Hair follicular keratinocyte (primary cell): ENCODE results near the gene MGAT3. TPM values are rescaled to one million over a fixed set of nuclear protein-coding genes. Genes with fewer than 3 reads are reported as not detected.

Source experiments
- total RNA-seq: library from RNA; depleted of rRNA; stranded (reverse); fragments of >200 nt; gene quantifications from 2 replicates; pipeline ENCODE4 v1.2.3, GENCODE V29; 2015

MGAT3 gene
- total RNA-seq: not detected in 2 replicates

GRCh38 chr22:39456522-39457197, at the start of gene MGAT3:
MGAT3 (plus strand) TSS chr22:39457012; CDS start chr22:39487348, 30,336 bp downstream.

GRCh38 chr22:39502109-39502788, 45.4 kb downstream of the MGAT3 start, which contains the start of gene MIEF1:
MIEF1 (plus strand) TSS chr22:39502290; CDS start chr22:39511295, 9,005 bp downstream.

GRCh38 chr22:39520226-39521105, 63.7 kb downstream of the MGAT3 start, which contains the start of gene ATF4:
ATF4 (plus strand) TSS chr22:39520562; CDS start chr22:39521446, 884 bp downstream.

GRCh38 chr22:39532215-39533073, 75.6 kb downstream of the MGAT3 start, which contains the start of gene RPS19BP1:
RPS19BP1 (minus strand) TSS chr22:39532748; CDS start chr22:39532738, 10 bp downstream.

Other genes with a start within 250 kb of the MGAT3 start
- gene PDGFB, start 212.0 kb upstream of the MGAT3 start, total RNA-seq: 5.7 and 6.2 TPM in 2 replicates
- 1,959 and 2,032 TPM in 2 replicates for gene RPL3, start 137.4 kb upstream of the MGAT3 start, total RNA-seq
- 0.70 TPM in 1 of 2 replicates, not detected in the other for gene SYNGR1, start 107.0 kb upstream of the MGAT3 start, total RNA-seq
- gene TAB1, start 57.2 kb upstream of the MGAT3 start, total RNA-seq: 14.5 and 20.0 TPM in 2 replicates
- 20.5 and 25.4 TPM in 2 replicates for gene MIEF1, start 45.3 kb downstream of the MGAT3 start, total RNA-seq
- gene ATF4, start 63.5 kb downstream of the MGAT3 start, total RNA-seq: 524 and 717 TPM in 2 replicates
- gene RPS19BP1, start 75.7 kb downstream of the MGAT3 start, total RNA-seq: 104 and 162 TPM in 2 replicates
- under 0.01 TPM in 1 of 2 replicates, not detected in the other for gene CACNA1I, start 113.7 kb downstream of the MGAT3 start, total RNA-seq